Small intestine (tissue), 7 donors: Measurements from ENCODE around the gene RBM19. TPM values are rescaled to one million over a fixed set of nuclear protein-coding genes. Genes with fewer than 3 reads are reported as not detected.

Experiments
- DNase-seq, 2 donors: peaks; one replicate each; pipeline versions ENCODE4 v3.0.0 to v3.0.0-alpha.2; 2013
- FAIRE-seq: peaks from 2 replicates; lab custom pipeline; 2012; peaks lifted over from hg19 to GRCh38; lab: Jason Lieb, UNC
- H3K27ac ChIP-seq, 3 donors: one replicate each; pipeline ENCODE4 v1.5.1; 2013; ENCODE audit warnings: low read length in 2 of 3, mild to moderate bottlenecking in 2 of 3, control low read depth in 1 of 3, inconsistent platforms in 1 of 3, low read depth in 1 of 3, moderate library complexity in 1 of 3
- H3K27me3 ChIP-seq, 3 donors: one replicate each; pipeline ENCODE4 v1.6.1; 2013; ENCODE audit warnings: low read length in 3 of 3, inconsistent platforms in 1 of 3; ENCODE audit not compliant: control insufficient read depth in 3 of 3, insufficient read depth in 3 of 3
- H3K36me3 ChIP-seq, 3 donors: one replicate each; pipeline ENCODE4 v1.6.1; 2013; ENCODE audit warnings: low read length in 3 of 3, inconsistent platforms in 1 of 3, low read depth in 1 of 3, mild to moderate bottlenecking in 1 of 3, moderate library complexity in 1 of 3; ENCODE audit not compliant: control insufficient read depth in 3 of 3, insufficient read depth in 2 of 3
- H3K4me1 ChIP-seq, 3 donors: one replicate each; pipeline ENCODE4 v1.6.1; 2013; ENCODE audit warnings: low read length in 2 of 3, inconsistent platforms in 1 of 3, low read depth in 1 of 3, mild to moderate bottlenecking in 1 of 3, moderate library complexity in 1 of 3; ENCODE audit not compliant: control insufficient read depth in 3 of 3, insufficient read depth in 2 of 3
- H3K4me3 ChIP-seq, 3 donors: one replicate each; pipeline ENCODE4 v1.5.1; 2013; ENCODE audit warnings: low read length in 3 of 3, control low read depth in 1 of 3, inconsistent platforms in 1 of 3, low read depth in 1 of 3, mild to moderate bottlenecking in 1 of 3, moderate library complexity in 1 of 3
- H3K9me3 ChIP-seq, 2 donors: one replicate each; pipeline ENCODE4 v1.6.1; 2013; ENCODE audit warnings: low read depth in 1 of 2, low read length in 1 of 2; ENCODE audit not compliant: control insufficient read depth in 2 of 2, insufficient read depth in 1 of 2
- WGBS, 3 donors: extraction: QIAGEN DNeasy Blood & Tissue Kit; methylation state at CpG; one replicate each; pipeline ENCODE4 v1.1.7; 2013; 5-methylcytosine and 5-hydroxymethylcytosine counted together
- polyA plus RNA-seq, 4 donors: library from polyadenylated mRNA; stranded (reverse) in 3 of 4; unstranded in 1 of 4; fragments of 200-250 nt in 3 of 4; fragments of 120-200 nt in 1 of 4; gene quantifications; one replicate each; pipeline versions ENCODE4 v1.2.1 to v1.2.3, GENCODE V29; 2013
- donor health status: healthy with polysubstance abuse.
- donor health status: control.
- donor health status: control.
- donor health status: Bipolar disorder and iron deficiency.
- donor health status: healthy.

Gene RBM19
- polyA plus RNA-seq, 4 donors: 10.0 to 23.5 (median 14.6) TPM

DNA sequence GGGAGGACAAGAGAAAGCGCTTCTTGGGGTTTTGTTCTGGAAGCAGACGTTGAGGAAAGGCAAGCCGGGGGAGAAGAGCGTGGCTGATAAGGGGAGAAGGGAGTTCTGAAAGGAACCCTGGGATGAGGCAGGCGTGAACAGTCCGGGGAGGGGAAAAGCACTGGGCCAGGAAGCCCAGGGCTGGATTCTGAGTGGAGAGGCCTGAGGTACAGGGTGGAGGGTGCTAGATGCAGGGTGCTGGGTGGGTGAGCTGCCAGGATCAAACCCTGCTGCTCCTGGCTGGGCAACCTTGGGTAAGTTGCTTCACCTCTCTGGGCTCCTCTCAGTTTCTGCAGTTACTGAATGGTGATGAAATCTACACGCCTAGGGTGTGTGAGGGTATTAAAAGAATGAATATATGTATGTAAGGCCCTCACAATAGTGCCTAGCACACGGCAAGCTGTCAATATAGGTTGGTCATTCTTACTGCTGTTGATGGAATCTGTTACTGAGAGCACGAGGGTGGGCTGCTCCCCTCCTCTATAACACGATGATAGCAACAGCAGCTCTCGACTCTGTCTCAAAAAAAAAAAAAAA, 138.5 kb downstream of the RBM19 start:
- FAIRE-seq (no peak), DNase-seq (no peak)
- Histone ChIP-seq H3K27me3 (no peaks in the 10 kb centered on the region), H3K9me3 (no peaks in the 10 kb centered on the region), H3K27ac (no peak overlapping the region), H3K36me3 (peaks cover 0 to 2% (median 0%) of the 10 kb centered on the region in 3 donors), H3K4me1 (no peaks in the 10 kb centered on the region), H3K4me3 (no peak overlapping the region)
- WGBS, 3 donors: 88 to 91% (median 90%) methylated on average over 11 of the region's 11 CpGs

GRCh38 chr12:113826805-113827538, 139.2 kb downstream of the RBM19 start:
- H3K4me3 ChIP-seq: no peak overlapping the region
- H3K4me1 ChIP-seq: no peaks in the 10 kb centered on the region
- H3K9me3 ChIP-seq: no peaks in the 10 kb centered on the region
- peaks cover 0 to 2% (median 0%) of the 10 kb centered on the region in 3 donors for H3K36me3 ChIP-seq
- H3K27ac ChIP-seq: no peak overlapping the region
- DNase-seq: no peak
- no peak for FAIRE-seq
- WGBS, 3 donors: 83 to 95% (median 88%) methylated on average over 21 to 22 of the region's 22 CpGs
- H3K27me3 ChIP-seq: no peaks in the 10 kb centered on the region

GRCh38 chr12:113825705-113826104, 140.4 kb downstream of the RBM19 start:
- H3K4me3 ChIP-seq: no peak overlapping the region
- WGBS, 3 donors: 84 to 94% (median 87%) methylated on average over 8 of the region's 8 CpGs
- FAIRE-seq: no peak
- no peak overlapping the region for H3K27ac ChIP-seq
- peaks cover 0 to 8% (median 0%) of the 10 kb centered on the region in 3 donors for H3K36me3 ChIP-seq
- H3K4me1 ChIP-seq: no peaks in the 10 kb centered on the region
- no peak for DNase-seq
- H3K9me3 ChIP-seq: no peaks in the 10 kb centered on the region
- H3K27me3 ChIP-seq: no peaks in the 10 kb centered on the region

DNA sequence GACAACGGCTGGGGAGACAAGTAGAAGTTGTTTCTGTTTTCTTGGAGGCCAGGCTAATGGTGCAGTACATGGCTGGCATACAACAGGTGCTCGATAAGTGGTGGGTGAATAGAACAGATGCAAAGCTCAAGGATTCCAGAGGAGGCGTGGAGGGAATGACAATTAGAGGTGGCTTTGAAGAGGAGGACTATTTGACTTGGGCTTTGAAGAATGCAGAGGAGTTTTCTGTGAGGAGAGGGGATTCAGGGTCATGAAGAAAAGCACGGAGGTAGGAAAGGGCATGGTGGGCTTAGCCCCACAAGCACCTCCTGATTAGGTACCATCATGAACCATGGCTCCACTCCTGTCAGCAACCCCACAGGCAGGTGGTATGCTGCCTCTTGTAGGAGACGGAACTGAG, 142.3 kb downstream of the RBM19 start:
- H3K36me3 ChIP-seq: peaks cover 0 to 10% (median 0%) of the 10 kb centered on the region in 3 donors
- no peaks in the 10 kb centered on the region for H3K9me3 ChIP-seq
- WGBS, 3 donors: 84 to 94% (median 92%) methylated on average over 5 of the region's 5 CpGs
- DNase-seq (no peak), FAIRE-seq (no peak)
- no peaks in the 10 kb centered on the region for H3K27me3 ChIP-seq
- no peak overlapping the region for H3K4me3 ChIP-seq
- no peak overlapping the region for H3K27ac ChIP-seq
- no peaks in the 10 kb centered on the region for H3K4me1 ChIP-seq

DNA sequence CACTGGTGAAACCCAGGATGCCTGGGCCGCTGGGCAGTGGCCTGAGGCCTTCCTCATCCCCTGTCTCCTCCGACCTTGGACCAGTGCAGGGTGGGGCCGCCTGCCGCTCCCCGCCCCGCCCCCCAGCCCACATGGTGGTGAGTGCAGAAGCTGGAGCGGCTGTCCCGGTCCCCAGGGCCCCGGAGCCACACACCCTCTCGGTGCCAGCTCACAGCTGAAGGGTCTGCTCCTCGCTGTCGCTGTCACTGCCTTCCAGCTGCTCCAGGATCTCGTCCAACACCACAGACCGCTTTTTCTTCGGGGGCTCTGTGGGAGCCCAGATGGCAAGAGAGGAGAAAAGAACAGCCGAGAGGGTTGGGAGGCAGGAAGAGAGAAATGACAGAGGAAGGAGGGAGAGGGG, 143.1 kb downstream of the RBM19 start:
- WGBS, 3 donors: 46 to 72% (median 68%) methylated on average over 14 to 16 of the region's 16 CpGs

GRCh38 chr12:113820842-113821241, 145.3 kb downstream of the RBM19 start:
- Histone ChIP-seq H3K4me1 (no peaks in the 10 kb centered on the region), H3K9me3 (no peaks in the 10 kb centered on the region), H3K4me3 (no peak overlapping the region), H3K36me3 (peaks cover 0 to 19% (median 0%) of the 10 kb centered on the region in 3 donors), H3K27ac (no peak overlapping the region), H3K27me3 (no peaks in the 10 kb centered on the region)
- FAIRE-seq: no peak
- no peak for DNase-seq
- WGBS, 3 donors: 95 to 97% (median 97%) methylated on average over 8 of the region's 8 CpGs

More for the DNA sequence above, 143.1 kb downstream of the RBM19 start:
- H3K27ac ChIP-seq: no peak overlapping the region
- no peaks in the 10 kb centered on the region for H3K27me3 ChIP-seq
- FAIRE-seq (no peak), DNase-seq (no peak)
- no peak overlapping the region for H3K4me3 ChIP-seq
- H3K36me3 ChIP-seq: peaks cover 0 to 10% (median 0%) of the 10 kb centered on the region in 3 donors
- no peaks in the 10 kb centered on the region for H3K4me1 ChIP-seq
- H3K9me3 ChIP-seq: no peaks in the 10 kb centered on the region

DNA sequence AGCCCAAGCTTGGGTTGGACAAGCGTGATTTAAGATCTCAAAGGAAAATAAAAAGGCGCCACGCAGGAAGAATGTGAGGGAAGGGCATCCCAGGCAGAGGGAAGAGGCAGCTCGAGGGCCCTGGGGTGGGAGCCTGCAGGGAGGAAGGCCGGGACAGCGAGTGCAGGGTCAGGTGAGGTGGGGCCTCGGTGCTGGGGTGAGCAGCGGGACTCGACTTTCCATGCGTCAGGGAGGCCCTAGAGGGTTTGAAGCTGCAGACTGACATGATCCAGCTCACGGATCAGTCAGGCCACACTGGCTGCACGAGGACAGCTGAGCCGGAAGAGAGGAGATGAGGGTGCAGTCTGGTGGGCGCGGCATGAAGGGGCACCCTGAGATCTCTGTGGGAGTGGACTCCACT, 145.8 kb downstream of the RBM19 start:
- 89 to 94% (median 90%) methylated on average over 15 of the region's 15 CpGs for WGBS, 3 donors
- DNase-seq (no peak), FAIRE-seq (no peak)
- Histone ChIP-seq H3K27me3 (no peaks in the 10 kb centered on the region), H3K9me3 (no peaks in the 10 kb centered on the region), H3K36me3 (peaks cover 0 to 21% (median 0%) of the 10 kb centered on the region in 3 donors), H3K4me3 (no peak overlapping the region), H3K27ac (no peak overlapping the region), H3K4me1 (no peaks in the 10 kb centered on the region)

- no peak overlapping the region for H3K27ac ChIP-seq
- DNase-seq (no peak), FAIRE-seq (no peak)
- 84 to 92% (median 90%) methylated on average over 10 of the region's 10 CpGs for WGBS, 3 donors
- H3K9me3 ChIP-seq: no peaks in the 10 kb centered on the region
- peaks cover 0 to 21% (median 0%) of the 10 kb centered on the region in 3 donors for H3K36me3 ChIP-seq
- no peak overlapping the region for H3K4me3 ChIP-seq
- H3K27me3 ChIP-seq: no peaks in the 10 kb centered on the region
- H3K4me1 ChIP-seq: no peaks in the 10 kb centered on the region
Observed at GRCh38 chr12:113819495-113819894, 146.6 kb downstream of the RBM19 start.
